Breast epithelium (tissue), 3 donors: ENCODE results near the gene WDHD1.

Experiments used
- CTCF ChIP-seq, 3 donors: fragments of 450-650 bp; IDR thresholded peaks; one replicate each; pipeline ENCODE4 v1.5.1; 2016 to 2017; ENCODE audit warnings: antibody characterized with exemption in 3 of 3, mild to moderate bottlenecking in 3 of 3, moderate library complexity in 3 of 3
- POLR2A ChIP-seq: fragments of 450-650 bp; IDR thresholded peaks from one replicate; pipeline ENCODE4 v1.6.1; 2016; ENCODE audit warnings: antibody characterized with exemption, mild to moderate bottlenecking, moderate library complexity

- TF ChIP-seq POLR2A (no peak), CTCF (IDR thresholded peaks at IDR 0.05) (no peak)
Measured at GRCh38 chr14:54967496-54967895, 59.4 kb downstream of the WDHD1 start.
